IPS-NIHi7 (cell line): Measurements from ENCODE around the gene MSL1.
A peak's percentile ranks its signal among the peaks of the same experiment; 100 is the strongest.

ENCODE experiments used
- DNase-seq: peaks from one replicate; pipeline ENCODE4 v3.0.0; 2012; ENCODE audit warnings: mixed read lengths; ENCODE audit errors: extremely low spot score

MSL1 gene

GRCh38 chr17:40176754-40177110 is 55.0 kb downstream of the MSL1 start:
- no peak for DNase-seq

GRCh38 chr17:40177275-40177874 is 55.6 kb downstream of the MSL1 start, which contains the start of gene RAPGEFL1:
Gene RAPGEFL1, plus strand, starts transcription at chr17:40177470. Its CDS starts 392 bp downstream, at chr17:40177862.
- peak; percentile 96 for DNase-seq

- DNase-seq: peak; percentile 68
Observed at GRCh38 chr17:40178021-40178601, 56.3 kb downstream of the MSL1 start.

- no peak for DNase-seq
Observed at GRCh38 chr17:40178660-40179059, 56.9 kb downstream of the MSL1 start.

- DNase-seq: no peak
Observed at GRCh38 chr17:40179923-40180659, 58.3 kb downstream of the MSL1 start.

- DNase-seq: no peak
Observed at GRCh38 chr17:40180694-40181093, 58.9 kb downstream of the MSL1 start.

- DNase-seq: no peak
Observed at GRCh38 chr17:40181205-40181604, 59.4 kb downstream of the MSL1 start.

- DNase-seq: no peak
Observed at GRCh38 chr17:40182606-40183005, 60.8 kb downstream of the MSL1 start.
